Ascending aorta (tissue), 2 donors: Measurements from ENCODE around the gene LCE1A. TPM values are rescaled to one million over a fixed set of nuclear protein-coding genes. Genes with fewer than 3 reads are reported as not detected.

Experiments used
- DNase-seq, 2 donors: peaks; one replicate each; pipeline ENCODE4 v3.0.0-alpha.2; 2019; ENCODE audit warnings: low spot score in 2 of 2
- H3K27ac ChIP-seq, 2 donors: fragments of 200-600 bp; sonication (generic); one replicate each; pipeline ENCODE4 v1.5.1; 2016 to 2017; ENCODE audit warnings: mild to moderate bottlenecking in 1 of 2
- H3K27me3 ChIP-seq: fragments of 200-600 bp; sonication (generic); one replicate; pipeline ENCODE4 v1.5.1; 2017
- H3K36me3 ChIP-seq, 2 donors: fragments of 200-600 bp; sonication (generic); one replicate each; pipeline ENCODE4 v1.5.1; 2016
- H3K4me1 ChIP-seq, 2 donors: fragments of 200-600 bp; sonication (generic); one replicate each; pipeline ENCODE4 v1.5.1; 2016 to 2017; ENCODE audit warnings: mild to moderate bottlenecking in 1 of 2
- H3K4me3 ChIP-seq, 2 donors: fragments of 200-600 bp; sonication (generic); one replicate each; pipeline ENCODE4 v1.5.1; 2016 to 2017; ENCODE audit warnings: mild to moderate bottlenecking in 1 of 2
- H3K9me3 ChIP-seq, 2 donors: fragments of 200-600 bp; sonication (generic); one replicate each; pipeline ENCODE4 v1.5.1; 2016
- intact Hi-C: fragments of 100-400 bp; cut with DNase I; formaldehyde crosslinking; loops from one replicate; pipeline ENCODE4 v1.15.1; 2023
- total RNA-seq: library from RNA; depleted of rRNA; stranded (reverse); fragments of >200 nt; gene quantifications from one replicate; pipeline ENCODE4 v1.1.0, GENCODE V29; 2016
- TF ChIP-seq, protein P1 (sequence below), 3 experiments: fragments of 200-600 bp in 2 of 3; fragments of 450-650 bp in 1 of 3; sonication (generic) in 2 of 3; IDR thresholded peaks; one replicate each; pipeline ENCODE4 v1.5.1; 2016 to 2019; ENCODE audit warnings: antibody characterized with exemption in 3 of 3, mild to moderate bottlenecking in 1 of 3, moderate library complexity in 1 of 3

Gene LCE1A, protein sequence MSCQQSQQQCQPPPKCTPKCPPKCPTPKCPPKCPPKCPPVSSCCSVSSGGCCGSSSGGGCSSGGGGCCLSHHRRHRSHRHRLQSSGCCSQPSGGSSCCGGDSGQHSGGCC
- total RNA-seq, result not detected

GRCh38 chr1:152827173-152827572 is at the start of gene LCE1A:
LCE1A (plus strand) TSS chr1:152827473; CDS start chr1:152827473, 0 bp downstream.
- TF ChIP-seq, protein P1, sequence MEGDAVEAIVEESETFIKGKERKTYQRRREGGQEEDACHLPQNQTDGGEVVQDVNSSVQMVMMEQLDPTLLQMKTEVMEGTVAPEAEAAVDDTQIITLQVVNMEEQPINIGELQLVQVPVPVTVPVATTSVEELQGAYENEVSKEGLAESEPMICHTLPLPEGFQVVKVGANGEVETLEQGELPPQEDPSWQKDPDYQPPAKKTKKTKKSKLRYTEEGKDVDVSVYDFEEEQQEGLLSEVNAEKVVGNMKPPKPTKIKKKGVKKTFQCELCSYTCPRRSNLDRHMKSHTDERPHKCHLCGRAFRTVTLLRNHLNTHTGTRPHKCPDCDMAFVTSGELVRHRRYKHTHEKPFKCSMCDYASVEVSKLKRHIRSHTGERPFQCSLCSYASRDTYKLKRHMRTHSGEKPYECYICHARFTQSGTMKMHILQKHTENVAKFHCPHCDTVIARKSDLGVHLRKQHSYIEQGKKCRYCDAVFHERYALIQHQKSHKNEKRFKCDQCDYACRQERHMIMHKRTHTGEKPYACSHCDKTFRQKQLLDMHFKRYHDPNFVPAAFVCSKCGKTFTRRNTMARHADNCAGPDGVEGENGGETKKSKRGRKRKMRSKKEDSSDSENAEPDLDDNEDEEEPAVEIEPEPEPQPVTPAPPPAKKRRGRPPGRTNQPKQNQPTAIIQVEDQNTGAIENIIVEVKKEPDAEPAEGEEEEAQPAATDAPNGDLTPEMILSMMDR (IDR thresholded peaks at IDR 0.05), result no peak
- H3K4me3 ChIP-seq, result no peak within 1 kb of the TSS
- H3K4me1 ChIP-seq, result no peaks in the 10 kb centered on the region
- intact Hi-C loops, result no loop called here
- H3K9me3 ChIP-seq, result no peaks in the 10 kb centered on the region
- no peaks in the 10 kb centered on the region for H3K27me3 ChIP-seq
- H3K27ac ChIP-seq, result no peak within 1 kb of the TSS
- no peaks in the 10 kb centered on the region for H3K36me3 ChIP-seq
- no peak for DNase-seq

- no peaks in the 10 kb centered on the region for H3K27me3 ChIP-seq
- H3K9me3 ChIP-seq, result no peaks in the 10 kb centered on the region
- intact Hi-C loops, result no loop called here
- TF ChIP-seq, protein P1 (IDR thresholded peaks at IDR 0.05), result no peak
- H3K36me3 ChIP-seq, result no peaks in the 10 kb centered on the region
- no peak for DNase-seq
- H3K4me1 ChIP-seq, result no peaks in the 10 kb centered on the region
- H3K4me3 ChIP-seq, result no peak overlapping the region
- no peak overlapping the region for H3K27ac ChIP-seq
Observed at GRCh38 chr1:152777510-152778137, 49.6 kb upstream of the LCE1A start.

DNA sequence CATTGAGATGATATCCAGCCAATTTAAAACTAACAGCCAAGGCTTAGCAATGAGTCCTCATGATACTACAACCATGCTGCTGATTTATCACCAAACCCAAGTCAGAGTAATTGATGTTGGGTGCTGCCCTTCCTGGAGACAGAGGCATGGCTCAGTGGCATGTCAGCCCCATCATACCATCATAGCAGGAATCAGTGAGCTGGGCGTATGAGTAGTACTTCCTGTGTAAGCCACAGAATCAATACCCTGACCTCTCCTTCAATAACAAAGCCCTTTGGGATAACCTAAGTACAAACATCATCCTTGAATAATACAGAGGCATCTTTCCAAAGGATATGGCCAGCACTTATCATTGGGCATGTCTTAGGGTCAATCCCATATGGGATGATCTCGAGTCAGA is 44.2 kb upstream of the LCE1A start:
- H3K9me3 ChIP-seq, result no peaks in the 10 kb centered on the region
- TF ChIP-seq, protein P1 (IDR thresholded peaks at IDR 0.05), result no peak
- no peak for DNase-seq
- H3K36me3 ChIP-seq, result no peaks in the 10 kb centered on the region
- H3K27me3 ChIP-seq, result no peaks in the 10 kb centered on the region
- no peaks in the 10 kb centered on the region for H3K4me1 ChIP-seq
- H3K4me3 ChIP-seq, result no peak overlapping the region
- intact Hi-C loops, result no loop called here
- no peak overlapping the region for H3K27ac ChIP-seq

- intact Hi-C loops, result no loop called here
- H3K9me3 ChIP-seq, result no peaks in the 10 kb centered on the region
- no peaks in the 10 kb centered on the region for H3K27me3 ChIP-seq
- no peak within 1 kb of the TSS for H3K27ac ChIP-seq
- no peaks in the 10 kb centered on the region for H3K36me3 ChIP-seq
- H3K4me1 ChIP-seq, result no peaks in the 10 kb centered on the region
- DNase-seq, result no peak
- H3K4me3 ChIP-seq, result no peak within 1 kb of the TSS
- TF ChIP-seq, protein P1 (IDR thresholded peaks at IDR 0.05), result no peak
Observed at GRCh38 chr1:152786077-152786476, 41.2 kb upstream of the LCE1A start, which contains the start of gene LCE1E. LCE1E (plus strand) TSS chr1:152786257; CDS start chr1:152787300, 1,043 bp downstream.

- H3K27me3 ChIP-seq, result no peaks in the 10 kb centered on the region
- no peak for DNase-seq
- H3K9me3 ChIP-seq, result no peaks in the 10 kb centered on the region
- TF ChIP-seq, protein P1 (IDR thresholded peaks at IDR 0.05), result no peak
- intact Hi-C loops, result no loop called here
- H3K27ac ChIP-seq, result no peak overlapping the region
- no peaks in the 10 kb centered on the region for H3K36me3 ChIP-seq
- no peak overlapping the region for H3K4me3 ChIP-seq
- no peaks in the 10 kb centered on the region for H3K4me1 ChIP-seq
Observed at GRCh38 chr1:152795686-152796085, 31.6 kb upstream of the LCE1A start.
